Sigmoid colon (tissue), 7 donors: ENCODE data around the gene GPC6. TPM values are rescaled to one million over a fixed set of nuclear protein-coding genes. Genes with fewer than 3 reads are reported as not detected.

Experiments used
- DNase-seq: peaks from one replicate; pipeline ENCODE4 v3.0.0-alpha.2; 2019
- H3K27ac ChIP-seq, 4 donors: fragments of 200-600 bp; sonication (generic); one replicate each; pipeline ENCODE4 v1.5.1; 2016 to 2019; ENCODE audit warnings: mild to moderate bottlenecking in 1 of 4
- H3K27me3 ChIP-seq, 3 donors: fragments of 200-600 bp; sonication (generic); one replicate each; pipeline ENCODE4 v1.5.1; 2019; ENCODE audit warnings: mild to moderate bottlenecking in 1 of 3
- H3K36me3 ChIP-seq, 4 donors: fragments of 200-600 bp; sonication (generic); one replicate each; pipeline ENCODE4 v1.5.1; 2016 to 2019
- H3K4me1 ChIP-seq, 4 donors: fragments of 200-600 bp; sonication (generic); one replicate each; pipeline ENCODE4 v1.5.1; 2017 to 2019
- H3K4me3 ChIP-seq, 4 donors: fragments of 200-600 bp; sonication (generic); one replicate each; pipeline ENCODE4 v1.5.1; 2017 to 2019; ENCODE audit warnings: mild to moderate bottlenecking in 2 of 4, moderate library complexity in 1 of 4
- H3K9me3 ChIP-seq, 4 donors: fragments of 200-600 bp in 3 of 4; sonication (generic) in 3 of 4; one replicate each; pipeline versions ENCODE4 v1.5.1 to v1.6.1; 2013 to 2019
- CTCF ChIP-seq, 4 experiments: fragments of 450-650 bp in 3 of 4; fragments of 200-600 bp in 1 of 4; IDR thresholded peaks; one replicate each; pipeline ENCODE4 v1.5.1; 2016 to 2019; ENCODE audit warnings: antibody characterized with exemption in 4 of 4, mild to moderate bottlenecking in 3 of 4, moderate library complexity in 2 of 4
- EP300 ChIP-seq, 4 donors: sonication (generic); formaldehyde crosslinking; IDR thresholded peaks; one replicate each; pipeline ENCODE4 v1.6.1; 2017; ENCODE audit warnings: antibody characterized with exemption in 4 of 4
- POLR2A ChIP-seq, 2 donors: fragments of 450-650 bp; IDR thresholded peaks; one replicate each; pipeline ENCODE4 v1.6.1; 2016; ENCODE audit warnings: antibody characterized with exemption in 2 of 2, mild to moderate bottlenecking in 2 of 2, moderate library complexity in 2 of 2
- POLR2AphosphoS5 ChIP-seq, 4 donors: sonication (generic); formaldehyde crosslinking; IDR thresholded peaks; one replicate each; pipeline ENCODE4 v1.6.1; 2017; ENCODE audit warnings: antibody characterized with exemption in 4 of 4
- WGBS, 2 donors: extraction: QIAGEN DNeasy Blood & Tissue Kit; methylation state at CpG; one replicate each; pipeline ENCODE4 v1.1.7; 2013; 5-methylcytosine and 5-hydroxymethylcytosine counted together
- intact Hi-C: fragments of 100-400 bp; cut with DNase I; formaldehyde crosslinking; loops from one replicate; pipeline ENCODE4 v1.15.1; 2023
- polyA plus RNA-seq, 3 donors: library from polyadenylated mRNA; stranded (reverse); fragments of 200-250 nt; gene quantifications; one replicate each; pipeline ENCODE4 v1.2.3, GENCODE V29; 2013
- total RNA-seq, 4 donors: library from RNA; depleted of rRNA; stranded (reverse); fragments of >200 nt; gene quantifications; one replicate each; pipeline ENCODE4 v1.1.0, GENCODE V29; 2016
- donor health status: healthy with polysubstance abuse.
- donor health status: Bipolar disorder and iron deficiency.
- donor health status: healthy.

Gene GPC6
- total and polyA plus RNA-seq, 7 donors = 0.23 to 27.5 (median 14.4) TPM

- no peaks in the 10 kb centered on the region for H3K27me3 ChIP-seq
- H3K27ac ChIP-seq = no peak overlapping the region
- intact Hi-C loops = no loop called here
- WGBS, 2 donors = 88 to 93% methylated on average over 2 of the region's 2 CpGs
- no peaks in the 10 kb centered on the region for H3K36me3 ChIP-seq
- no peaks in the 10 kb centered on the region for H3K4me1 ChIP-seq
- H3K9me3 ChIP-seq = no peaks in the 10 kb centered on the region
- no peak overlapping the region for H3K4me3 ChIP-seq
- TF ChIP-seq POLR2A (IDR thresholded peaks at IDR 0.05) (no peak), POLR2AphosphoS5 (IDR thresholded peaks at IDR 0.05) (no peak), CTCF (IDR thresholded peaks at IDR 0.05) (no peak), EP300 (IDR thresholded peaks at IDR 0.05) (no peak)
- DNase-seq = no peak
These were observed 1205.0 kb downstream of the GPC6 start for GRCh38 chr13:94431574-94431973.

- no peaks in the 10 kb centered on the region for H3K9me3 ChIP-seq
- H3K27me3 ChIP-seq = no peaks in the 10 kb centered on the region
- no peak for DNase-seq
- H3K4me1 ChIP-seq = no peaks in the 10 kb centered on the region
- intact Hi-C loops = no loop called here
- no peak overlapping the region for H3K27ac ChIP-seq
- TF ChIP-seq POLR2AphosphoS5 (IDR thresholded peaks at IDR 0.05) (no peak), EP300 (IDR thresholded peaks at IDR 0.05) (no peak), CTCF (IDR thresholded peaks at IDR 0.05) (no peak), POLR2A (IDR thresholded peaks at IDR 0.05) (no peak)
- no peak overlapping the region for H3K4me3 ChIP-seq
- no peaks in the 10 kb centered on the region for H3K36me3 ChIP-seq
These were observed 1205.4 kb downstream of the GPC6 start for GRCh38 chr13:94431987-94432386.

GRCh38 chr13:94433055-94433961 lies 1206.7 kb downstream of the GPC6 start:
- H3K27me3 ChIP-seq = no peaks in the 10 kb centered on the region
- DNase-seq = no peak
- no peak overlapping the region for H3K4me3 ChIP-seq
- TF ChIP-seq EP300 (IDR thresholded peaks at IDR 0.05) (no peak), POLR2AphosphoS5 (IDR thresholded peaks at IDR 0.05) (no peak), POLR2A (IDR thresholded peaks at IDR 0.05) (no peak), CTCF (IDR thresholded peaks at IDR 0.05) (no peak)
- no peaks in the 10 kb centered on the region for H3K4me1 ChIP-seq
- no peak overlapping the region for H3K27ac ChIP-seq
- no peaks in the 10 kb centered on the region for H3K36me3 ChIP-seq
- H3K9me3 ChIP-seq = no peaks in the 10 kb centered on the region
- intact Hi-C loops = no loop called here
- whole genome bisulfite sequencing, 2 donors = 40 to 60% methylated on average over 19 of the region's 19 CpGs

GRCh38 chr13:94435604-94436226 lies 1209.1 kb downstream of the GPC6 start:
- 49% methylated on average over 4 of the region's 4 CpGs for whole genome bisulfite sequencing, 2 donors
- intact Hi-C loops = loop anchor here (2.0 to 5.0 kb wide), 2 partner anchors 181 to 1042 kb away; no protein-coding TSS in a partner anchor
- no peak for DNase-seq

More at GRCh38 chr13:94435604-94436226, 1209.1 kb downstream of the GPC6 start:
- H3K27me3 ChIP-seq = no peaks in the 10 kb centered on the region
- no peaks in the 10 kb centered on the region for H3K36me3 ChIP-seq
- TF ChIP-seq POLR2A (IDR thresholded peaks at IDR 0.05) = no peak
- peak; percentile 14 to 57 (median 48) for TF ChIP-seq CTCF (IDR thresholded peaks at IDR 0.05)
- H3K4me3 ChIP-seq = no peak overlapping the region
- H3K9me3 ChIP-seq = no peaks in the 10 kb centered on the region
- H3K27ac ChIP-seq = no peak overlapping the region
- no peaks in the 10 kb centered on the region for H3K4me1 ChIP-seq
